Measurements from ENCODE around the gene LPIN3. TPM values are rescaled to one million over a fixed set of nuclear protein-coding genes. Genes with fewer than 3 reads are reported as not detected.

Gene LPIN3
- total RNA-seq, 1 donor from 2014 or later = 15.3 TPM

GRCh38 chr20:41320441-41320840, 20.2 kb upstream of the LPIN3 start:
- no peak for DNase-seq

- no peak for DNase-seq
These were observed 19.6 kb upstream of the LPIN3 start for GRCh38 chr20:41320976-41321375.

- DNase-seq = no peak
These were observed 13.4 kb upstream of the LPIN3 start for GRCh38 chr20:41327178-41327577.

- peak; percentile 78 for DNase-seq
These were observed 10.9 kb upstream of the LPIN3 start for GRCh38 chr20:41329435-41330342.

- no peak for DNase-seq
These were observed 10.3 kb upstream of the LPIN3 start for GRCh38 chr20:41330343-41330720.

- DNase-seq = no peak
These were observed 9.7 kb upstream of the LPIN3 start for GRCh38 chr20:41330941-41331340.

GRCh38 chr20:41331731-41332130, 8.9 kb upstream of the LPIN3 start:
- DNase-seq = no peak

- no peak for DNase-seq
These were observed 6.6 kb upstream of the LPIN3 start for GRCh38 chr20:41334036-41334435.

GRCh38 chr20:41334443-41335421, 5.9 kb upstream of the LPIN3 start:
- no peak for DNase-seq

GRCh38 chr20:41335591-41335990, 5.0 kb upstream of the LPIN3 start:
- no peak for DNase-seq

- no peak for DNase-seq
These were observed 3.7 kb upstream of the LPIN3 start for GRCh38 chr20:41336711-41337492.

- peak; percentile 73 for DNase-seq
These were observed 679 bp upstream of the LPIN3 start for GRCh38 chr20:41339957-41340326.

GRCh38 chr20:41342474-41343464, 2.1 kb downstream of the LPIN3 start:
- no peak for DNase-seq

GRCh38 chr20:41344477-41344876, 3.9 kb downstream of the LPIN3 start:
- DNase-seq = no peak

GRCh38 chr20:41344938-41345728, 4.5 kb downstream of the LPIN3 start:
- DNase-seq = no peak

GRCh38 chr20:41345729-41346067, 5.1 kb downstream of the LPIN3 start:
- no peak for DNase-seq

- DNase-seq = peak; percentile 45
These were observed 7.2 kb downstream of the LPIN3 start for GRCh38 chr20:41347523-41348429.

GRCh38 chr20:41348430-41349172, 8.0 kb downstream of the LPIN3 start:
- no peak for DNase-seq
